ENCODE data around the gene PRSS2. TPM values are rescaled to one million over a fixed set of nuclear protein-coding genes. Genes with fewer than 3 reads are reported as not detected.
A peak's percentile ranks its signal among the peaks of the same experiment; 100 is the strongest.

PRSS2 gene
- polyA plus RNA-seq, 3 donors: not detected

DNA sequence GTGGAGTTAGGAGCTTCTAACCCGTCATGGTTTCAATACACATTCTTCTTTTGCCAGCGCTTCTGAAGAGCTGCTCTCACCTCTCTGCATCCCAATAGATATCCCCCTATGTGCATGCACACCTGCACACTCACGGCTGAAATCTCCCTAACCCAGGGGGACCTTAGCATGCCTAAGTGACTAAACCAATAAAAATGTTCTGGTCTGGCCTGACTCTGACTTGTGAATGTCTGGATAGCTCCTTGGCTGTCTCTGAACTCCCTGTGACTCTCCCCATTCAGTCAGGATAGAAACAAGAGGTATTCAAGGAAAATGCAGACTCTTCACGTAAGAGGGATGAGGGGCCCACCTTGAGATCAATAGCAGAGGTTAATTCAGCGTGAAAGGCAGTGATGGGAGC, 22.4 kb downstream of the PRSS2 start:
- Mint-ChIP-seq H3K27me3 (ENCODE audit: low read depth in 3 of 3) (peaks cover 34 to 42% (median 38%) of the 10 kb centered on the region in 3 donors), H3K4me1 (peaks cover 19% of the 10 kb centered on the region), H3K27ac (no peak overlapping the region), H3K36me3 (peaks cover 3 to 6% of the 10 kb centered on the region in 2 donors), H3K4me3 (no peak overlapping the region), H3K9me3 (peaks cover 0 to 16% (median 7%) of the 10 kb centered on the region in 7 donors)
- H3K4me3 ChIP-seq (replicated peaks in 1 of 3; ENCODE audit: low read depth in 2 of 3, low read length in 3 of 3): no peak overlapping the region
- peaks cover 31 to 35% of the 10 kb centered on the region in 2 donors for H3K27me3 ChIP-seq (ENCODE audit: control insufficient read depth in 2 of 2, insufficient read depth in 2 of 2, low read length in 2 of 2)
- H3K4me1 ChIP-seq (ENCODE audit: control insufficient read depth in 1 of 2, insufficient read depth in 2 of 2, low read length in 2 of 2): peaks cover 15 to 17% of the 10 kb centered on the region in 2 donors
- no peak overlapping the region for H3K9ac ChIP-seq (ENCODE audit: insufficient read depth, low read length, poor library complexity, severe bottlenecking)
- H3K27ac ChIP-seq (ENCODE audit: low read depth in 1 of 2, low read length in 2 of 2): no peak overlapping the region
- no peaks in the 10 kb centered on the region for H4K20me1 ChIP-seq (ENCODE audit: insufficient read depth, low read length)
- no peak overlapping the region for H3K4me2 ChIP-seq (replicated peaks; ENCODE audit: extremely low read depth, low read length, poor library complexity, severe bottlenecking)
- intact Hi-C loops (cut with micrococcal nuclease): no loop called here
- H3K9me3 ChIP-seq (replicated peaks in 1 of 2; ENCODE audit: control insufficient read depth in 1 of 2, insufficient read depth in 1 of 2, low read length in 2 of 2): peaks cover 0 to 21% of the 10 kb centered on the region in 2 donors
- no peaks in the 10 kb centered on the region for H3K79me2 ChIP-seq (ENCODE audit: insufficient read depth, low read length)
- TF ChIP-seq, protein P1, sequence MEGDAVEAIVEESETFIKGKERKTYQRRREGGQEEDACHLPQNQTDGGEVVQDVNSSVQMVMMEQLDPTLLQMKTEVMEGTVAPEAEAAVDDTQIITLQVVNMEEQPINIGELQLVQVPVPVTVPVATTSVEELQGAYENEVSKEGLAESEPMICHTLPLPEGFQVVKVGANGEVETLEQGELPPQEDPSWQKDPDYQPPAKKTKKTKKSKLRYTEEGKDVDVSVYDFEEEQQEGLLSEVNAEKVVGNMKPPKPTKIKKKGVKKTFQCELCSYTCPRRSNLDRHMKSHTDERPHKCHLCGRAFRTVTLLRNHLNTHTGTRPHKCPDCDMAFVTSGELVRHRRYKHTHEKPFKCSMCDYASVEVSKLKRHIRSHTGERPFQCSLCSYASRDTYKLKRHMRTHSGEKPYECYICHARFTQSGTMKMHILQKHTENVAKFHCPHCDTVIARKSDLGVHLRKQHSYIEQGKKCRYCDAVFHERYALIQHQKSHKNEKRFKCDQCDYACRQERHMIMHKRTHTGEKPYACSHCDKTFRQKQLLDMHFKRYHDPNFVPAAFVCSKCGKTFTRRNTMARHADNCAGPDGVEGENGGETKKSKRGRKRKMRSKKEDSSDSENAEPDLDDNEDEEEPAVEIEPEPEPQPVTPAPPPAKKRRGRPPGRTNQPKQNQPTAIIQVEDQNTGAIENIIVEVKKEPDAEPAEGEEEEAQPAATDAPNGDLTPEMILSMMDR (IDR thresholded peaks at IDR 0.05): no peak
- DNase-seq: no peak
- no peak overlapping the region for H2AFZ ChIP-seq (ENCODE audit: insufficient read depth, low read depth, low read length, poor library complexity, severe bottlenecking)
- 92% methylated on average over 2 of the region's 5 CpGs for WGBS (ENCODE audit: insufficient coverage)
- H3K36me3 ChIP-seq (replicated peaks in 1 of 2; ENCODE audit: control insufficient read depth in 1 of 2, insufficient read depth in 2 of 2, low read length in 2 of 2): no peaks in the 10 kb centered on the region

DNA sequence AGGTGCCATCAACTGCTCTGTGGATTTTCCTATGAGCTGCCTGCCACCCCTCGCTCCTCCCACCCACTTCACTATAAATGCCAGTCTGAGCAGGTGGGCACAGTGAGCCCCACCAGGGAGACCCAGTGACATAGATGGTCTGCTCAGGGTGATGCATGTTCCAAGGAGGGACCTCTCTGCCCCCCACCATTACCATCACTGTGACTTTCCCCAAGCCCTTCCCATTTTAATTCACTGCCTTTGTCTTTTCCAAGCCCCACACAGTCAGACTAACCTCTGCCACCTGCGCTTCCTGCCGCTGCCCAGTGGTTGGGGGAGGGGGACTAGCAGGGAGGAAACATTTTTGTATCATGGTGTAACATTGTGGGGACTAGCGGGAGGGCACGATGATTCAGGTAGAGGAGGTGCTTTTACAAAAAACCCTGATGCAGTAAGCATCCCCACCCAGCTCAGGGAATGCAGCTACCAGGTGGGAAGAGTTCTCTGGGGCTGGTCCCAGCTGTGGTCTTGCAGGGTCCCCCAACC, 24.6 kb downstream of the PRSS2 start:
- 100% methylated on average over 1 of the region's 5 CpGs for WGBS (ENCODE audit: insufficient coverage)
- no peak overlapping the region for H2AFZ ChIP-seq (ENCODE audit: insufficient read depth, low read depth, low read length, poor library complexity, severe bottlenecking)
- peaks cover 20% of the 10 kb centered on the region for H3K4me1 Mint-ChIP-seq
- H3K36me3 Mint-ChIP-seq: peaks cover 3 to 10% of the 10 kb centered on the region in 2 donors
- peak overlapping the region in 1 of 2 donors; percentile 83 for H3K4me3 Mint-ChIP-seq
- H3K9ac ChIP-seq (ENCODE audit: insufficient read depth, low read length, poor library complexity, severe bottlenecking): no peak overlapping the region
- TF ChIP-seq, protein P1 (IDR thresholded peaks at IDR 0.05): no peak
- peaks cover 47 to 59% (median 54%) of the 10 kb centered on the region in 3 donors for H3K27me3 Mint-ChIP-seq (ENCODE audit: low read depth in 3 of 3)
- no peaks in the 10 kb centered on the region for H3K79me2 ChIP-seq (ENCODE audit: insufficient read depth, low read length)
- no peak overlapping the region for H3K4me2 ChIP-seq (replicated peaks; ENCODE audit: extremely low read depth, low read length, poor library complexity, severe bottlenecking)
- intact Hi-C loops (cut with micrococcal nuclease): loop anchor here in 1 of 2 donors (5.0 kb wide), 1 partner anchor 148 kb away; no protein-coding TSS in a partner anchor
- peaks cover 0 to 16% (median 7%) of the 10 kb centered on the region in 7 donors for H3K9me3 Mint-ChIP-seq
- no peak for DNase-seq
- H3K4me1 ChIP-seq (ENCODE audit: control insufficient read depth in 1 of 2, insufficient read depth in 2 of 2, low read length in 2 of 2): peaks cover 15 to 17% of the 10 kb centered on the region in 2 donors
- H3K4me3 ChIP-seq (replicated peaks in 1 of 3; ENCODE audit: low read depth in 2 of 3, low read length in 3 of 3): no peak overlapping the region
- H3K9me3 ChIP-seq (replicated peaks in 1 of 2; ENCODE audit: control insufficient read depth in 1 of 2, insufficient read depth in 1 of 2, low read length in 2 of 2): peaks cover 0 to 25% of the 10 kb centered on the region in 2 donors
- peak overlapping the region in 1 of 7 donors; percentile 34 for H3K27ac Mint-ChIP-seq
- H3K27me3 ChIP-seq (ENCODE audit: control insufficient read depth in 2 of 2, insufficient read depth in 2 of 2, low read length in 2 of 2): peaks cover 48 to 50% of the 10 kb centered on the region in 2 donors
- no peaks in the 10 kb centered on the region for H4K20me1 ChIP-seq (ENCODE audit: insufficient read depth, low read length)
- H3K27ac ChIP-seq (ENCODE audit: low read depth in 1 of 2, low read length in 2 of 2): no peak overlapping the region
- H3K36me3 ChIP-seq (replicated peaks in 1 of 2; ENCODE audit: control insufficient read depth in 1 of 2, insufficient read depth in 2 of 2, low read length in 2 of 2): no peaks in the 10 kb centered on the region
